ENCODE measurements around the gene NSMF. TPM values are rescaled to one million over a fixed set of nuclear protein-coding genes. Genes with fewer than 3 reads are reported as not detected.

NSMF gene, protein sequence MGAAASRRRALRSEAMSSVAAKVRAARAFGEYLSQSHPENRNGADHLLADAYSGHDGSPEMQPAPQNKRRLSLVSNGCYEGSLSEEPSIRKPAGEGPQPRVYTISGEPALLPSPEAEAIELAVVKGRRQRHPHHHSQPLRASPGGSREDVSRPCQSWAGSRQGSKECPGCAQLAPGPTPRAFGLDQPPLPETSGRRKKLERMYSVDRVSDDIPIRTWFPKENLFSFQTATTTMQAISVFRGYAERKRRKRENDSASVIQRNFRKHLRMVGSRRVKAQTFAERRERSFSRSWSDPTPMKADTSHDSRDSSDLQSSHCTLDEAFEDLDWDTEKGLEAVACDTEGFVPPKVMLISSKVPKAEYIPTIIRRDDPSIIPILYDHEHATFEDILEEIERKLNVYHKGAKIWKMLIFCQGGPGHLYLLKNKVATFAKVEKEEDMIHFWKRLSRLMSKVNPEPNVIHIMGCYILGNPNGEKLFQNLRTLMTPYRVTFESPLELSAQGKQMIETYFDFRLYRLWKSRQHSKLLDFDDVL
- total RNA-seq = 10 to 100 TPM; 29.9 to 31.6 TPM

DNA sequence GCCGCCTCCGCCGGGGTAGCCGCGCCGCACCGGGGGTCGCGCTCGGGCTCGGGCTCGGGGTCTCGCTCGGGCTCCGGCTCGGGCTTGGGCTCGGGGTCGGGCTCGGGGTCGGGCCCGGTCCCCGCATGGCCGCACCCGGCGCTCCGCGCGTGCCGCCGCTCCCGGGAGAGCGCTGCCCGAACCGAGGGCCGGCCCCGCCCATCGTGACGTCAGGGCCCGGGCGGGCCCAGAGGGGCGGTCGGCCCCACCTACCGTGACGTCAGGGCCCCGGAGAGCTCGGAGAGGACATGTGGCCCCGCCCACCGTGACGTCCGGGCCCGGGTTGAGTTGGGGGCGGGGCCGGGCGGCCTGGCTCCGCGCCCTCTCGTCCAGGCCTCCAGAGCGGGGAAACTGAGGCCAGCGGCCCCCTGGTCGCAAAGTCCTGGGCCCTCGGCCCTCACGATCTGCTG is at the start of gene NSMF:
Gene NSMF (minus strand): TSS at position 183 of the 449 bp plus-strand sequence. CDS start 232 bp downstream, outside the sequence.
- peak; percentile 95 for DNase-seq
- no peaks in the 10 kb centered on the region for H3K27me3 Mint-ChIP-seq
- H3K36me3 Mint-ChIP-seq = peaks cover 1% of the 10 kb centered on the region
- intact Hi-C loops (cut with micrococcal nuclease) = loop anchor here (2.0 kb wide), 1 partner anchor 36 kb away; the partner anchor contains the start of genes EXD3 and NOXA1
- peak within 1 kb of the TSS; percentile 39 for H3K4me3 Mint-ChIP-seq
- CTCF ChIA-PET = interaction anchor here (1.0 kb wide), 3 partner anchors 14 to 157 kb away, joined by 3 to 4 read pairs (median 3); partner anchors contain the start of genes EXD3, NOXA1 and NRARP
- POLR2A ChIA-PET = no interaction called here
- H3K9me3 Mint-ChIP-seq = no peaks in the 10 kb centered on the region
- H3K27ac Mint-ChIP-seq = peak within 1 kb of the TSS; percentile 38
- peaks cover 23% of the 10 kb centered on the region for H3K4me1 Mint-ChIP-seq (ENCODE audit: low read depth)

DNA sequence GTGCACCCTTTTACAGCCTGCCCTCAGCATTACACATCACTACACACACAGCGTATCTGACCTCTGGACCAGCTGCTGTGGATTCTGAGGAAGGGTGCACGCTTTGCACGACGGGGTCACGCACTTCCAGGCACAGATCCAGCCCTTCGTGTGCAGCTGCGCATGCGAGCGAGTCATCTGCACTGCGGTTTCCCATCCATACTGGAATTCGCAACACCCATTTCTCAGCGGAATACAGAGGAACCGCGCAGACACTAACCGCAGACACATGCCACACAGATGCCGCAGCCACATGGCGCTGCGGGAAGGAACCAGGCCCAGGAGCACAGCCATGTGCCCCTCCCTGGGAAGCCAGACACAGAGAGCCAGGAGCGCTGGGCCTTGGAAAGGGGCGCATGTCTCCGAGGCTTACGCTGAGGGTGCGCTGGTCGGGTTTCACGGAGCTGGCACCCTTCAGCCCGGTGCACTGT is 47.6 kb upstream of the NSMF start:
- H3K27ac Mint-ChIP-seq = no peak overlapping the region

DNA sequence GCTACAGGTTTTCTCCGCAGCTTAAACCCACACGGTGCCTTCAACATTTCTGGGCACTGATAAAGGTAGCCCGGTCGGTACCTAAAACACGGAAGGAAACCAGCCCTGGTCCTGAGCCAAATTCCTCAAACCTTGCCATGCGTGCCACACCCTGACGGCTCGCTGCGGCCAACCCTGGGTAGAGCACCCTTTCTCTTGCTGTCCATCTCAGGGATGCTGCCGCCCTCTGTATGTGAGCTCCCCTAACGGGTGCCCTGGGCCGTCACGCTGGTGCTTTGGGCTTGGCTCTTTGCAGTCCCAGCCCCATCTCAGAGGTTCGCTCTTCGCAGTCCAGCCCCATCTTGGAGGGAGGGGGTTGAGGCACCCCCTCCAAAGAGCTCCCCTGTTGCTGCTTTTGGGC is 47.1 kb upstream of the NSMF start:
- Mint-ChIP-seq H3K36me3 (peaks cover 14% of the 10 kb centered on the region), H3K4me1 (ENCODE audit: low read depth) (no peaks in the 10 kb centered on the region), H3K27me3 (no peaks in the 10 kb centered on the region), H3K9me3 (peaks cover 11% of the 10 kb centered on the region), H3K4me3 (no peak overlapping the region), H3K27ac (no peak overlapping the region)
- ChIA-PET CTCF (no interaction called here), POLR2A (no interaction called here)
- DNase-seq = no peak
- intact Hi-C loops (cut with micrococcal nuclease) = no loop called here

More for the DNA sequence above, 47.6 kb upstream of the NSMF start:
- Mint-ChIP-seq H3K9me3 (peaks cover 8% of the 10 kb centered on the region), H3K4me1 (ENCODE audit: low read depth) (no peaks in the 10 kb centered on the region), H3K27me3 (no peaks in the 10 kb centered on the region), H3K4me3 (no peak overlapping the region), H3K36me3 (peaks cover 12% of the 10 kb centered on the region)
- intact Hi-C loops (cut with micrococcal nuclease) = no loop called here
- ChIA-PET POLR2A (no interaction called here), CTCF (no interaction called here)
- DNase-seq = no peak

- Mint-ChIP-seq H3K9me3 (peaks cover 11% of the 10 kb centered on the region), H3K27me3 (no peaks in the 10 kb centered on the region), H3K36me3 (peaks cover 14% of the 10 kb centered on the region), H3K27ac (no peak overlapping the region), H3K4me1 (ENCODE audit: low read depth) (no peaks in the 10 kb centered on the region), H3K4me3 (no peak overlapping the region)
- POLR2A ChIA-PET = no interaction called here
- DNase-seq = no peak
- CTCF ChIA-PET = no interaction called here
- intact Hi-C loops (cut with micrococcal nuclease) = no loop called here
Measured at GRCh38 chr9:137505421-137506140, 46.4 kb upstream of the NSMF start.

DNA sequence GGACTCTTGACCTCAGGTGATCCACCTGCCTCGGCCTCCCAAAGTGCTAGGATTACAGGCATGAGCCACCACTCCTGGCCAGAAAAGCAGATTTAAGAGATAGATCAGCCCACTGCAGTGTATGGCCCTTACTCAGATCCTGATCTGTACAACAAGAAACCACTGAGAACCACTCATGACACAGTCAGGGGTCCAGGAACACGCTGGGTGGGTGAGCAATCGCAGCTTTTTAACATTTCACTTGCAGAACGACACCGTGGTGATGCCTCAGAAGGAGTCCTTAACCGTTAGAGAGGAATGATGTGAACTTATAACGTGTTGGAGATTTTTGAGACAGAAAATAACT is 45.3 kb upstream of the NSMF start:
- intact Hi-C loops (cut with micrococcal nuclease) = no loop called here
- DNase-seq = no peak
- ChIA-PET POLR2A (no interaction called here), CTCF (no interaction called here)
- H3K4me1 Mint-ChIP-seq (ENCODE audit: low read depth) = no peaks in the 10 kb centered on the region
- H3K27me3 Mint-ChIP-seq = no peaks in the 10 kb centered on the region
- peaks cover 10% of the 10 kb centered on the region for H3K9me3 Mint-ChIP-seq
- no peak overlapping the region for H3K27ac Mint-ChIP-seq
- H3K36me3 Mint-ChIP-seq = peaks cover 14% of the 10 kb centered on the region
- no peak overlapping the region for H3K4me3 Mint-ChIP-seq

DNA sequence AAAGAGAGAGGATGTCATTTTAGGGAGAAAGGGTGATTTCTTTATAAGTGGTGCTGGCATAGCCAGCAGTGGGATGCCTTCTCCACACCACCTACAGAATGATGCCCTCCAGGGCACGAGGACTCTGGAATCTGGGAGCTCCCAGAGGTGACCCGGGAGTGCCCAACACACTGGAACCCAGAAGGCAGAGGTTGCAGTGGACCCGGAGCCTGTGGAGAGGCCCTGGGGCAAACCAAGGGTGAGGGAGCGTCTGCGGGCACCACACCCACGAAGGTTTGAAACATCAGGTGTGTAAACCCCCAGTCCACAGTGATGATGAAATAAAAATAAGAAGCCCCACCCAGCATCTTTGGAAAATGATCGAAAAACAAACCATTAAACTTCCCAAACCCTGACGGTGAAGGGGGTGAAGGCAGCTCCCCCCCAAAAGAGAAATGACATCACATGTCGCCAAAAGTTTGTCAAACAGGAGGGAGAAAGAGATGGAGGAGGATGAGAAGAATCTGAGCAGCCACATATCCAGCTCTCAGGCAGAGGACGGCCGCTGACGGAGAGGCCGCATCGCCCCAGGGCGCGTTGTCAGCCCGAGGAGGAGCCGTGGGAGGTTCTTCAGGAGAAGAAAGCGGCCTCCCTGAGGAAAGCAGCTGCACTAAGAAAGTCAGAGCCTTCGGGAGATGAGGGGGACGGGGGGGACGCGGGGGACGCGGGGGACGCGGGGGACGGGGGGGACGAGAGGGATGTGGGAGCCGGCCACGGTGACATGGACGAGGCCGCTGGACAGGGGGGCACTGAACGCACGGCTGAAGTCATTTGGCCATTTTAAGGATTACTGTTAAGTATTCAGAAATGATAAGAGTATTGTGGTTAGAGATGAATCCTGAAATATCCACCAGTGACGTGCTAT is 43.1 kb upstream of the NSMF start:
- intact Hi-C loops (cut with micrococcal nuclease) = no loop called here
- DNase-seq = no peak
- peaks cover 9% of the 10 kb centered on the region for H3K9me3 Mint-ChIP-seq
- no peaks in the 10 kb centered on the region for H3K4me1 Mint-ChIP-seq (ENCODE audit: low read depth)
- H3K36me3 Mint-ChIP-seq = peaks cover 14% of the 10 kb centered on the region
- no peaks in the 10 kb centered on the region for H3K27me3 Mint-ChIP-seq
- POLR2A ChIA-PET = no interaction called here
- CTCF ChIA-PET = no interaction called here
- H3K27ac Mint-ChIP-seq = peak overlapping the region; percentile 71
- no peak overlapping the region for H3K4me3 Mint-ChIP-seq

GRCh38 chr9:137501457-137501856 is 42.3 kb upstream of the NSMF start:
- CTCF ChIA-PET = no interaction called here
- peaks cover 9% of the 10 kb centered on the region for H3K9me3 Mint-ChIP-seq
- peaks cover 14% of the 10 kb centered on the region for H3K36me3 Mint-ChIP-seq
- H3K27me3 Mint-ChIP-seq = no peaks in the 10 kb centered on the region
- POLR2A ChIA-PET = no interaction called here
- peak overlapping the region; percentile 47 for H3K27ac Mint-ChIP-seq
- no peak overlapping the region for H3K4me3 Mint-ChIP-seq
- DNase-seq = no peak
- H3K4me1 Mint-ChIP-seq (ENCODE audit: low read depth) = no peaks in the 10 kb centered on the region
- intact Hi-C loops (cut with micrococcal nuclease) = no loop called here

DNA sequence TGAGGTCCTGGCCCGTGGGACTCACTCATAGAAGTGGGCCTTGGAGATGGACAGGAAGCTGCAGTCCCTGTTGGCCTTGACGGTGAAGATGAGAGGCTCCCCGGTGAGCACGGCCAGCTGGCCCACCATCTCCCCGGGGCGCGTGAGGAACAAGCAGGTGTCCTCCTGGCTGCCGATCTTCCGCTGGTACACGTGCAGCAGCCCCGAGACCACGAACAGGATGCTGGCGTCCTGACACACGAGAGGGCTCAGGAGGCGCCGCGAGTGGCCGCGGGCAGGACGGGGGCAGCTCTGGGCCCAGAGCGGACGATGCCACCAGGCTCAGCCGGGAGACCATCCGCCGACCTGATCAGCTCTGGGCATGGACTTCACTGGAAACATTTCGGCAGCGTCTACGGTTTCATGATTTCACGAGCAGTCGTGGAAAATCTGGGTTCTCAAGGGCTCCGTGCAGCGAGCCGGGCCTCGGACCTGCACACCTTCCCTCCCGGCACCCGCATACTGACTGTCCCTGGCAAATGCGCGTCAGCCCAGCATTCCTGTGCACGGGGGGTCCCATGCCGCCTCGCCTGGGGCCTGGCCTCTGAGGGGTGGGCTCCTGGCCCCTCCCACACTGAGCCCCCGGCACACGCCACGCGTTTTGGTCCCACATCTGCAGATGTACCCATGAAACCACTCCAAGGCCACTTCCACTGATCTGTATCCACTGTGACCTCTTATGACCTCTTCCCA is 41.7 kb upstream of the NSMF start:
- Mint-ChIP-seq H3K4me3 (no peak overlapping the region), H3K9me3 (peaks cover 9% of the 10 kb centered on the region), H3K4me1 (ENCODE audit: low read depth) (no peaks in the 10 kb centered on the region), H3K27ac (no peak overlapping the region), H3K27me3 (no peaks in the 10 kb centered on the region), H3K36me3 (peaks cover 14% of the 10 kb centered on the region)
- DNase-seq = no peak
- intact Hi-C loops (cut with micrococcal nuclease) = no loop called here
- ChIA-PET POLR2A (no interaction called here), CTCF (no interaction called here)

DNA sequence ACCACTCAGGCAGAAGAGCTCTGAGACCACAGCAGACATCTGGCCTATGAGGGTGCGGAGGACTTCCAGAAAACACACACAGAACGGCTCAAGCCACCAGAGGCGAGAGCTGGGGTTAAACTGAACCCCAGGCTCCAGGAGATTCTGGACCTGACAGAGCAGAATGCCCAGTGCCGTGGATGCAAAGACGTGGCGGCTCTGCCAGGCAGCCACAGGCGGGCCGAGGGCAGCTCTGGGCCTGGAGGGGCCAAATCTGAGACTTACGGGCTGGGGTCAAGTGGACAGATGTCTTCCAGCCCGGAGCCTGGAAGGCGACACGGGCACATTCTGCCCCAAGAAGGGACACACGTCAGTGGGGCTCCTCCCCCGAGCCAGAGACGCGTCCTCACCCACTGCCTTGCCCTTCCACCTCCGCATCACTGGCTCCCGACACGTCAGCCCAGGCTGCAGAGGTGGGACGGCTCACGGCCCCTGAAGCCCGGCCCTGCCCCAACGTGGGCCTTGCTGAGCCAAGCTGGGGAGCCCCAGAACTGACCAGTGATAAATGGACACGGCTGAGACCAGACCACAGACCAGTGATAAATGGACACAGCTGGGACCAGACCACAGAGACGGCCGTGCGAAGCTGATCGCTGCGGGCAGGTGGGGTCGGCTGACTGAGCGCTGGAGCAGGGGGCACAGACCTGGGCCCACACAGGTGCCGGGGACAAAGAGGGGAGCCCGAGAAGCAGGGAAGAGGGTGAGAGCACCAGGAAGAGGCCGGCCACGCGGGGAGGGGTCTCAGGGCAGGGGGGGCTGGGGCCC is 40.9 kb upstream of the NSMF start:
- no peak for DNase-seq
- Mint-ChIP-seq H3K9me3 (peaks cover 9% of the 10 kb centered on the region), H3K36me3 (peaks cover 14% of the 10 kb centered on the region), H3K27me3 (no peaks in the 10 kb centered on the region), H3K27ac (no peak overlapping the region), H3K4me3 (no peak overlapping the region), H3K4me1 (ENCODE audit: low read depth) (no peaks in the 10 kb centered on the region)
- ChIA-PET CTCF (no interaction called here), POLR2A (no interaction called here)
- intact Hi-C loops (cut with micrococcal nuclease) = no loop called here

DNA sequence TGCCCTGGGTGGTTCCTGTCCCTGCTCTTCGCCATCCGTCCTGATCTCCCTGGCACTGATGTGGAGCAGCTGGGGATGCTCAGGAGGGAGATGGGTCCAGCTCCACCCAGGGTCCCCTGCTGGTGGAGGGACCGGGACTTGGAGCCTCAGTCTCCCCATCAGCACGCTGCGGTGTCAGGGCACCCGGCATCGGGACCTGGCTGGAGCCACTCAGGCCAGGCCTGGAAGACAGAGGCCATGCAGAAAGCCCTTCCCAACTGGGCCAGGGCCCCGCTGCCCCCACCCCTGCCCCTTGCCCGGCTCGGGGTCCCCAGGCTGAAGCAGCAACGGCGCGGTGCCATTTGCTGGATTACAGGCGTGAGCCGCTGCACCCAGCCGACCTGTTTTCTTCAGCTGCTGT is 40.3 kb upstream of the NSMF start:
- no peaks in the 10 kb centered on the region for H3K27me3 Mint-ChIP-seq
- no peaks in the 10 kb centered on the region for H3K4me1 Mint-ChIP-seq (ENCODE audit: low read depth)
- peaks cover 9% of the 10 kb centered on the region for H3K9me3 Mint-ChIP-seq
- intact Hi-C loops (cut with micrococcal nuclease) = no loop called here
- DNase-seq = no peak
- H3K4me3 Mint-ChIP-seq = no peak overlapping the region
- H3K27ac Mint-ChIP-seq = no peak overlapping the region
- CTCF ChIA-PET = no interaction called here
- peaks cover 14% of the 10 kb centered on the region for H3K36me3 Mint-ChIP-seq
- POLR2A ChIA-PET = no interaction called here

DNA sequence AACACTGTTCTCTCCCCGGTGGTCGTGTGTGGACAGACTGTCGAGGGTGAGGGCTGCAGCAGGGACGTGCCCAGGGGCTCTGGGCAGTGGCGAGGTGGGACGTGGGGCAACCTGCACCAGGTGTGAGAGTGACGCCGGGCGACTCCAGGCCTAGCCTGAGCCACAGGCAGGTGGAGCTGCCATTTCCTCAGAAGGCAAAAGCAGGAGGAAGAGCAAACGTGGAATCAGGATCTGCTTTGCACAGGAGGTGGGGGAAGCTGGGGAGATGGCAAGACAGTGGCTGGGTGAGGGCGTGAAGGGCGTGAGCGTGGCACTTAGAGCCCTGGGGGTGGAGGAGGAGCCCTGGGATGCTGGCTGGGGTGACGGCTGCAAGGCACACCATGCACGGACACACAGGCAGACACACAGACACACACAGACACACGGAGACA is 39.6 kb upstream of the NSMF start:
- ChIA-PET POLR2A (no interaction called here), CTCF (no interaction called here)
- peaks cover 9% of the 10 kb centered on the region for H3K9me3 Mint-ChIP-seq
- DNase-seq = no peak
- H3K4me1 Mint-ChIP-seq (ENCODE audit: low read depth) = no peaks in the 10 kb centered on the region
- H3K27me3 Mint-ChIP-seq = no peaks in the 10 kb centered on the region
- no peak overlapping the region for H3K4me3 Mint-ChIP-seq
- no peak overlapping the region for H3K27ac Mint-ChIP-seq
- peaks cover 14% of the 10 kb centered on the region for H3K36me3 Mint-ChIP-seq
- intact Hi-C loops (cut with micrococcal nuclease) = no loop called here
